ENCODE results near the gene SFT2D1.

SFT2D1 gene

GRCh38 chr6:166331503-166332415, 10.6 kb downstream of the SFT2D1 start:
- no peak for DNase-seq

DNA sequence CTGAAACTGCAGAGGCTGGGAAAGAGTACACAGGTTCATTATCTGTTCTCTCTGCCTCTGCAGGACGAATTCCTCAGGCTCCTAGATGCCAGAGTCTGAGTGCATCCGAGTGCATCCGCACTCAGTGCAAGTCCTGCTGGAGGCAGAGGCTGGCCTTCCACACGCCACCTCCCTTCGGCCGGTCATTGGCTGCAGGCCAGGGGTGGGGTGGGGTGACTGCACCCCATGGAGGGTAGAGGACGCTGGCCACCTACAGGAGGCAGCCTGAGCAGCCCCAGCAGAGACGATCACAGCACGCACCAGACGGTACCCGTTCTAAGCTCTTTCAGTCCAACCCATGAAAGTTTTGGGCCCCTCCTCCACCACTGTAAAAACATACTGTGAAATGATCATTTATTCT, 11.7 kb downstream of the SFT2D1 start:
- no peak for DNase-seq

DNA sequence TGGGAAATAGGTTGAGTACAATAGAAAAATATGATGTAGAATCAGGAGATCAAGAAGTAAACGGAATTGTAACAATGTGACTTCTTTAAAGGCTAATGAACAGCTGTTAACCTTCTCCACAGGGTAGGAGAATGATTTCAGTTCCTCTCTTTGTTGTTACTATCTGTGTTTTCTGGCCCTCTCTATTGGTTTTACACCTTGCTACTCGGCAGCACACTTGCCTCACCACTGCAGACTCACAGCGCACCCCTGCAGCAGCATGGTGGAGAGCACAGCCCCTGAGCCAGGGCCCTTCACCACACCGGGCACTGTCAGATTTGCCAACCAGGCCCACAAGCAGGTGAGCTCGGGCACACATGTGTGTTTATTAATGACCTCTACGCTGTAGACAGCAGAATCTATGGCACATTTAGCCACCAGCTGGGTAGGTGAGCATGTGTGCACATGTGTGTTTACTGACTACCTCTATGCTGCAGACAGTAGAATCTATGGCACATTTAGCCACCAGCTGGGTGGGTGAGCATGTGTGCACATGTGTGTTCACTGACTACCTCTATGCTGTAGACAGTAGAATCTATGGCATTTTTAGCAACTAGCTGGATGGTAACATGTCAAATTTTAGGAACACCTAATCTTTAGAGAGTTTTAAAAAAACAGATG, 16.8 kb downstream of the SFT2D1 start:
- DNase-seq = no peak

DNA sequence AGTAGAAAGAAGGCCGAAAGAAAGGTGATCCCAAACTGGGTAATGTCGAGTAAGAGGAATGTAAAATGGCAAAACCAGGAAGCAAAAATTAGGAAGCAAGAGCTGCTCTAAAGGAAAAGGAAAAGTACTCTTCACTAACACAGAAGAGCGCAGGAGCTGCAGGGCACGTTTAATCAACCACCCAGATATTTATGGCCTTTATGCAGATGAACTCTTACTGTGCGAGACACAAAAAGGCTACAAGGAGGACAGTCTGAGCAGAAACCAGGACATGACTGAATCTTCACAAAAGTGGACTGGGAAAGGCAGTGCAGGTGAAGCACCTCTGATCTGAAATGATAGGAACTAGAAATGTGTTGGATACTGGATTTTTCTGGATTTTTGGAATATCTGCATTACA, 18.9 kb downstream of the SFT2D1 start:
- no peak for DNase-seq

DNA sequence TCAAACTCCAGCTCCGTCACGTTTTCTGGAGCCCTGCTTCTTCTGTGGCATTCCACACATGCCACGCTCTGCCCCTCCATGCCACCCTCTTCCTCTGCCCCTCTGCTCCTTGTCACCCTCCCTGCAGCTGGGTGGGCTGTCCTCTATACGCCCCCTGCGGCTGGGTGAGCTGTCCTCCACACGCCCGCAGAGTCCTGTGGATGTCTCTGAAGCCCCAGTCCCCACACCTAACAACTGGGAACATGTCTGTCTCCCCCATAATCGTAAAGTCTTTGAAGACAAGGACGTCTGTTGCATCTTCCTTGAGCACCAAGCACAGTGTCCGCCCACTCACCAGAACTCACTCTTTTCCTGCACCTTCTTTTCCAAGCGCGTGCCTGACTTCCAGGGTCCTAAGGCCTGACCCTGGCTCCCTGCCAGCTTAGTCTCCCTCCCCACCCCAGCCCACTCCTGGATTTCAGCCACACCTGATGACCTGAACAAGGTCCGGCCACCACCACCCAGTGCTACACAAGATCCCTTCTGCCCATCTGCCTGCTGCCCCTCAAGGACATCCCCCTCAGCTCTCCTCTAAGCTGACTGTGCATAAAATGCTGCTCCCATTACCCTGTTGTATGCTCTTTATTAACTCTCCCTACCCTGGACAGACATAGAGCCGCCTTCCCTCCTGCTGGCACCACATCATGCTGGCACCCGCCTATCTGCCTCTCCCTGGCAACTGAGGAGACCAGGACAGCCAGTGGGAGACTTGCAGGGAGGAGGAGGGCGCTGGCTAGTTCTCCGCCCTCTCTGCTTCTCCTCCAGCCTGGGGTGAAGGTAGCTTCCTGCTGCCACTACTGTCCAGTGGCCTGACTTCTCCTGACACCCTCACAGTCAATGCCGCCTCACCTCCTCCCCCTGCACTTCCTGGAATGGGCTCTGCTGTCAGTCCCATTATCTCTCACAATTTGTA, 23.4 kb downstream of the SFT2D1 start:
- DNase-seq = no peak

DNA sequence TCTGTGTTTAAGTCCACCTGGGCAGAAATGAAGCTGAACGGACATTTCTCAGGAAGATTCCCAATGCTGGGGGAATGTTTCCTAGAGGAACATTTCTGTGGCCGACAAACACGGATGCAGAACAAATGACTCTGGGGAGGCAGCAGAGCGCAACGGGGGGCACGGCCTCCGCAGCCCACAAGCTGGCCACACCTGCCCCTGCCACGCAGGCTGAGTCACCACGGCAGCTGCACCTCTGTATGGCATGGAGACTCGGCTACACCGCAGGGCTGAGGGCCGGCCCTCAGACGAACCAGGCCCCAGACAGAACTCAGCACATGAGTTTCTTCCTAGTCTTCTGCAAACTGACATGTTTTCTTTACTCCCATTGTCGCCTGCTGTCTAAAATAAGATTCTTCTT, 24.1 kb downstream of the SFT2D1 start:
- DNase-seq = no peak

- DNase-seq = no peak
Measured at GRCh38 chr6:166317261-166318212, 24.8 kb downstream of the SFT2D1 start.

GRCh38 chr6:166315436-166315835, 26.9 kb downstream of the SFT2D1 start:
- DNase-seq = no peak

- no peak for DNase-seq
Measured at GRCh38 chr6:166314454-166314853, 27.9 kb downstream of the SFT2D1 start.

DNA sequence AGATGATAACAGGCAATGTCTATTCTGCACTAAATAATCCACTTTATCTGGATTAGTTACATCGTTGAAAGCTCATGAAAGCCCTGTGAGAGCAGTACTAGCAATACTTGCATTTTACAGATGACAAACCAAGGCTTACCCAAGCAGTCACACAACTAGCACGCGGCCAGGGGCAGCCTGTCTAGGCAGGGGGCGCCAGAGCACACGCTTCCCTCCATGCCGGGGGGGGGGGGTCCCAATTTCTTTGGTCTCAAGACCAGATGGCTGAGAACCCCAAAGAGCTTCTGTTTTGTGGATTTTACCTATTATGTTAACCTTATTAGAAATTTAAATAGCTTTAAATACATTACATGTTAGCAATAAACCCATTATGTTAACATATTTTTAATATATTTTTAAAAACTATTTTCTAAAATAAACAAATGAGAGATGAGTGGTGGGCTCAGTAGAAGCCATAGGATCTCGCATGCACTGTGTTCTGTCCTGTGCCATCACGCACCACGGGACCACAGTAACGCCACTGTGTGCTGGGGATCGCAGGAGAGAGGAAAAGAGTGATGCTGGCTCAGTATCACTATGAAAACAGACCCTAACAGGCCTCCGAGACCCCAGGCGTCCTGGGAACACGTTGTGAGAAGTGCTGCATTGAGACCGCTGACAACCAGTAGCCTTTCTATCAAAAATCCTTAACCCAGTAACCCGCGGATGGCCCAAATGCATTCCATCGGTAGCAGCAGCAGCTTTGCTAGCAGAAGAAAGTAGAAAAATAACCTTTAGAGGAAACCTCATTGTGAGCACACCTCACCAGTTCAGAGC, 28.9 kb downstream of the SFT2D1 start:
- DNase-seq = no peak

DNA sequence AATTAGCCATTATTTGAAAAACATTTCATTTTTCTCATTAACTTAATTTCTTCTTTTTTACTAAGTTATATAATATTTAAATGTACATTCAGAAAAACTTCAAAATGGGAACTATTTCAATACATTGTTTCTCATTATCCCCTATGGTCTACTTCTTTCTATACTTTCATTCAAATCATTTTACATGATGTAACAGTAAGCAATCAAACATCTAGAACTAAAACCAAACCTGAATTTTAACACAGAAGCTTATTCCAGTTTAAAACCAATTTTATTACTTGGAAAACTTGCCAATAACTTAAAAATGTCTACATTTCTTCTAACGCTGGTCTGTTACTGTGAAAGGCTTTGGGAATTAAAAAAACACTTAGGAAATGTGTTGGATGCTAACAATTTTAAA, 29.5 kb downstream of the SFT2D1 start:
- no peak for DNase-seq

- DNase-seq = no peak
Measured at GRCh38 chr6:166310634-166311033, 31.7 kb downstream of the SFT2D1 start.

GRCh38 chr6:166309977-166310376, 32.4 kb downstream of the SFT2D1 start:
- DNase-seq = no peak

DNA sequence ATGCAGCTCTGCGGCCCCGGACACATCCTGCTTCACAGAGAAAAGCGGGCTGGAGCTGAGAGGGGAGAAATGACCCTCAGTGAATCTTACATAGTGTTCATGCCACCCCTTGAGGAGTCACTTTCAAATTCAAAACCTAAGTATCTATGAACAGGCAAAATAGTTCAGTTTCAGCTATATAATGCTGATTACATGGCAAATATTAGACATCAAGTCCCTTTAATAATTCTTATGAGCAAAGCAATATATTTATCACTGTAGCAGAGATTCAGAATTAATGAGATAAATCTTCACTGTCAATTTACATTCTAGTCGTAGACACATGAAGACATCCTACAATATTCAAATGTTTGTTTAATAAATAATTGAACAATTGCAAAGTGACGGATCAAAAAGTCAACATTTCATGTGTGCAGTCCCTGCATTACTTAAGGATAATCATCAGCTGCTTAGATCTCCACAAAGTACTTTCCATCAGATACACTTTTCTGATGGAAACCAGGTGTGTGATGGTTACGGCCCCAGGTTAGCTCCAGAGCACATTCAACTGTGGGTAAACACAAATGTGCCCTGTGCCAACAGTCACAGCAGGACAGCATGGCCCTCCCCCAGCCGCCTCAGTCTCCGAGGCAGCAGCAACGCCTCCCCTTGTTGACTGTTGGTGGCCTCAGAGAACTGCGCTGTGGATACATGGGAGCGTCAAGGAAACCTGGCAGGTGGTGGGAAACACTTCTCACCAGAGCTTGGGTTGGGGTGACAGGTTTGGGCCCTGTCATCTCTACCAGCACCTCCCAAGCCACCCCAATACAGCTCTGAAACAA, 33.4 kb downstream of the SFT2D1 start:
- DNase-seq = peak; percentile 72

DNA sequence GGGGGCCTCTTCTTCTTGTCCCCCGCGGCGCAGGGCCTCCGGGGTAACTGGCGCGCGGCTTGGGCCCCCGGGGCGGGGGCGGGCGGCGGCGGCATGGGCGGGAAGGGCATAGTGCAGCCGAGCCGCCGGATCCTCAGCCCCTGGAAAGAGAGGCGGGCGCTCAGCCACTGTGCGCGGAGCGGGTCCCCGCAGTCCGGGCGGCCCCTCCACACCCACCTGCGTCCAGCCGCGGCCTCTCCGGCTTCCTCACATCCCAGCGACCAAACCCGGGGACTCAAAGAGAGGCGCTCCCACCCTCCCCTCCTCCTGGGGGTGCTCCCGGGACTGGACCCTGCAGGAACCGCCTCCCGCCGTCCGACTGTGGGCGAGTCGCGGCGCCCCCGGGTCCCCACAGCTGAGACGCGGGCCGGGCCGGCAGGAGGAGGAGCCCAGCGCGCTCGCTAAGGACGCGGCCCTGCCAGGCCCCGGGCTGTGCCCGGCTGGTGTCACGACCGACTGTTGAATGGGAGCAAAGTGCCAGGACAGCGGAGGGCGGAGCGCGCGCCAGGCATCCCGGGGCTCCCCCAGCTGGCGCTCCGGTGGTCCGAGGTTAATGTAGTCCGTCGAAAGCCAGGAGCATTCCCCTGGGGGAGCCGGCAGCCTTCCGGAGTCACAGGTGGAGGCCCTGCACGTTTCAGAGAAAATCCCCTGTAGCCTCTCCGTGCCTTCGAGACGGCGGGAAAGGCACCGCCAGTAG, 34.1 kb downstream of the SFT2D1 start, which contains the start of gene PRR18:
TSS of gene PRR18 (minus strand) at position 360 of the 736 bp plus-strand sequence. CDS start at position 110, 250 bp downstream.
- DNase-seq = peak; percentile 19

DNA sequence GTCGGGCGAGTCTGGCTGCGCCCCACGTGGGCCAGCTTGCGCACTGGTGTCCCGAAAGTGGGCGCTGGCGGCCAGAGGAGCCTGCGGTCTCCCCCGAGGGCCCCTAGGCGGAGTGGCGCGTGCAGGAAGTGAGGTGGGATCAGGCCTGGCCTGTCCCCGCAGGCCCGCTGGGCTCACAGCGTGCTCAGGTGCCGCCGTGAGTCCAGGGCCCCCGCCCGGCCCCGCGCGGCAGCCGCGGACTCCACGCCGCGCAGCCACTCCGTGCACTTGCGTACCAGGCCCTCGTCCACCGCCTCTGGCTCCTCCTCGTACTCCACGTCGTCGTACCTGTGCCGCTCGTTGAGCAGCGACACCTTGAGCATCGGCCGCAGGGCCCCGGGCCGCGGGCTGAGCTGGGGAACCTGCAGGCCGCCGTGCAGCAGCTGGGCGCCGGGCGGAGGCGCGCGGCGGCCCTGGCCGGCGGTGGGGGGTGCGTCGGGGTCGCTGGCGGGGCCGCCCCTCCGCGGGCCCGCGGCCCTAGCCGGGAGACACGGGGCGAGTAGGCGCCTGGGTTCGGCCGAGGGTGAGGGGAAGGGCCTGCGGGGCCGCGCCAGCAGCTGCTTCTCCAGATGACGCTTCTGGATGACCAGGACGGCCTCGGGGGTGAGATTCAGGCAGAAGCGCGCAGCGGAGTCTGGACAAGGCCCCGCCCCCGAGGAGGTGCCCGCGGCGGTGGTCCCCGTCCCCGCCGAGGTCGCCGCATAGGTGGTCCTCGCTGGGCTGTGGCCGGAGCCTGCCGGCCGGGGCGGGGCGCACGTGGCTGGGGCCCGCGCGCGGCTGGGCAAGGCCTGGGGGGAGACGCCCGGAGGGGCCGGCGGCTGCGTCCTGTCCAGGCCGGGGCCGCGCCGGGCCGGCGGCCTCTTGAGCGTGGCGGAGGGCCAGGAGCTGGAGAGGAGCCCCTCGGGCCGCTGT, 35.0 kb downstream of the SFT2D1 start:
- DNase-seq = peak; percentile 44

DNA sequence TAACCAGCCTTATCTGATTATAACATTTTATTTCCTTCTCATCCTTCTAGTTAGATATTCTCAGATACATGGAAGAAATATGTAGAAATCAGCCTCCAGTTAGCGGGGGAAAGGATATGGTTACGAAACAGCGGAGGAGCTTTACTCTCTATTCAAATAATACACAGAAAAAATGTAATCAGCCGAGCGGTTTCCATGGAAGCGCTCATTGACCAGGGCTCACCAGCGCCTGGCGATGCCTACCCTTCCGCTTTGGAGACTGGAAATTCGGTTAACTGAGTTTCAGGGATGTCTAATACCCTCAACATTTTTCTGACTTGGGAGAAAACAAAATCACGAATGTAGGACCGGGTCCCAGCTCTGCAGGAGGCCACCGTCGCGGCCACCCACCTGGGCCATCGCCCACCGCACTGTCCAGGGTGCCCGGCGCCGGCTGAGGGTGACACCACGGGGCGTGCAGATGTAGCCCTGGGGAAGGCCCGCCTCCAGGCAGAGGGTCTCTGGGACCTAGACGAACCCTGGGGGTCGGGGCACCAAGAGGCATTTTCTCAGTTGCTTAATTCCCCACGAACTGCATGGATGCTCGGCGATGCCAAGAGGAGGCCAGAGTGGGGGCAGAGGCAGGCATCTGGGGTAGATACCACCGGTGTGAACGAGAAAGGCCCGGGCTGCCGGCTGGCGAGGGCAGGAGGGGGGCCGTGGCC, 35.8 kb downstream of the SFT2D1 start:
- peak; percentile 7 for DNase-seq

Measured in NCI-H510A treated with DMSO at 0.1 percent for 48 hours (cell line).